Prostate gland (tissue), 2 donors: Measurements from ENCODE around the gene OR2A1.
"Not testable (repeated sequence)": the region's sequence is repeated elsewhere in the genome, so short reads cannot be mapped to it uniquely, and the experiment has no call there.

Source experiments
- CTCF ChIP-seq, 4 experiments: fragments of 200-600 bp in 2 of 4; fragments of 450-650 bp in 2 of 4; sonication (generic) in 2 of 4; IDR thresholded peaks; 1 replicate in 3 of 4; 2 replicates in 1 of 4; pipeline ENCODE4 v1.5.1; 2016 to 2019; ENCODE audit warnings: antibody characterized with exemption in 4 of 4, mild to moderate bottlenecking in 2 of 4, moderate library complexity in 2 of 4
- POLR2A ChIP-seq: fragments of 450-650 bp; IDR thresholded peaks from one replicate; pipeline ENCODE4 v1.6.1; 2016; ENCODE audit warnings: antibody characterized with exemption, mild to moderate bottlenecking
- POLR2AphosphoS5 ChIP-seq: sonication (generic); formaldehyde crosslinking; IDR thresholded peaks from one replicate; pipeline ENCODE4 v1.6.1; 2017; ENCODE audit warnings: antibody characterized with exemption

DNA sequence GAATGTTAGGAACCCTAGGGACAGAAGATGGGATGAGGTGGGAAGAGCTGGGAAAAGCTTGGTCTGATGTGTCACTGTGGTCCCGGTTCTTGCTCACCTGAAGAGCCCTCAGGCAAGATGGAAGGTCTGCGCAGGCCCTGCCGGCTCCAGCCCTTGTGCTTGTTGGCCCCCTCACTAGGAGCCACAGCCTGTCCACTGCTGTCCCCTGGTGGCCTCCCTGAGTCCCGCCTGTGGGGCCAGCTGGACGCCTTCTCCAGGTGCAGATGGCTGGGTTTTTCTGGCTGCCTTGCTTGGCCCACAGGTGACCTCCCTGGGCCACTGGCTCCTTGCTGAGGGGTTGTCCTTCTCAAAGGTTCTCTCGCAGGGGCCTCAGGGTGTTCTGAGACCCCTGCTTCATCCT lies 28.5 kb upstream of the OR2A1 start:
- not testable (repeated sequence) for TF ChIP-seq CTCF (IDR thresholded peaks at IDR 0.05); POLR2A; POLR2AphosphoS5
